Measurements from ENCODE around the gene CNTNAP2. TPM values are rescaled to one million over a fixed set of nuclear protein-coding genes. Genes with fewer than 3 reads are reported as not detected.
"Not testable (repeated sequence)": the region's sequence is repeated elsewhere in the genome, so short reads cannot be mapped to it uniquely, and the experiment has no call there.

The CNTNAP2 gene
- total and polyA plus RNA-seq, 4 donors, result 41.3 to 127 (median 67.8) TPM

DNA sequence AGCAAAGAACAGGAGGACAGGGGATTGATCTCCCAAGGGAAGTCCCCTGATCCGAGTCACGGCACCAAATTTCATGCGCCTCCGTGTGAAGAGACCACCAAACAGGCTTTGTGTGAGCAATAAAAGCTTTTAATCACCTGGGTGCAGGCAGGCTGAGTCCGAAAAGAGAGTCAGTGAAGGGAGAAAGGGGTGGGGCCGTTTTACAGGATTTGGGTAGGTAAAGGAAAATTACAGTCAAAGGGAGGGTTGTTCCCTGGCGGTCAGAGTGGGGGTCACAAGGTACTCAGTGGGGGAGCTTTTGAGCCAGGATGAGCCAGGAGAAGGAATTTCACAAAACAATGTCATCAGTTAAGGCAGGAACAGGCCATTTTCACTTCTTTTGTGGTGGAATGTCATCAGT is 132.1 kb downstream of the CNTNAP2 start:
- H3K27me3 ChIP-seq (ENCODE audit: control insufficient read depth, insufficient read depth, low read length), result not testable (repeated sequence)
- WGBS (ENCODE audit: insufficient coverage), result 27% methylated on average over 6 of the region's 7 CpGs

DNA sequence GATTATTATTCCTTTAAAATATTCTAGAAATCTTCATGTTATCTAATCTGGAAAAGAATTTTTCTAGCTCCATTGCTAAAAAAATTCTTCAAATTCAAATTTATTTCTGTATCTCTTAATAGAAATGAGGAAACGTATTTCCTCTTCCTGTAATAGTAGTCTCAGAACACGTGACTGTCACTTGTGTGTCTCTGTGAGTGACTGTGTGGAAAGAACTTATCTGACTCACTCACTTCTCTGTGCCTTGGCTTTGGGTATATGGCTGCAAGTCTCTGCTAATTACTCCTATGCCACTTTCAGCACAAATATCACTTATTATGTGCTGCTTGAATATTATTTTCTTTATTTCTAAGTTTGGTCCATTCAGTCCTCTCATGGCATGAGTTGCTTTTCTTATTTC is 132.7 kb downstream of the CNTNAP2 start:
- H3K27ac ChIP-seq (ENCODE audit: low read depth, low read length), result no peak overlapping the region
- no peaks in the 10 kb centered on the region for H3K36me3 ChIP-seq (ENCODE audit: control insufficient read depth, insufficient read depth, low read length)
- no peaks in the 10 kb centered on the region for H3K4me1 ChIP-seq (ENCODE audit: control insufficient read depth, insufficient read depth, low read length)
- WGBS (ENCODE audit: insufficient coverage), result no CpG with 5 or more reads among the region's 2 CpGs
- no peak overlapping the region for H3K4me3 ChIP-seq (ENCODE audit: low read depth, low read length)
- DNase-seq (ENCODE audit: low read depth in 4 of 6, low spot score in 6 of 6), result no peak
- no peaks in the 10 kb centered on the region for H3K27me3 ChIP-seq (ENCODE audit: control insufficient read depth, insufficient read depth, low read length)
- H3K9me3 ChIP-seq (ENCODE audit: control insufficient read depth, insufficient read depth, low read length), result no peaks in the 10 kb centered on the region

More for the DNA sequence above, 132.1 kb downstream of the CNTNAP2 start:
- not testable (repeated sequence) for H3K27ac ChIP-seq (ENCODE audit: low read depth, low read length); H3K4me1 ChIP-seq (ENCODE audit: control insufficient read depth, insufficient read depth, low read length); H3K36me3 ChIP-seq (ENCODE audit: control insufficient read depth, insufficient read depth, low read length); H3K9me3 ChIP-seq (ENCODE audit: control insufficient read depth, insufficient read depth, low read length); DNase-seq (ENCODE audit: low read depth in 4 of 6, low spot score in 6 of 6)
- H3K4me3 ChIP-seq (ENCODE audit: low read depth, low read length), result peak overlapping the region; percentile 18

DNA sequence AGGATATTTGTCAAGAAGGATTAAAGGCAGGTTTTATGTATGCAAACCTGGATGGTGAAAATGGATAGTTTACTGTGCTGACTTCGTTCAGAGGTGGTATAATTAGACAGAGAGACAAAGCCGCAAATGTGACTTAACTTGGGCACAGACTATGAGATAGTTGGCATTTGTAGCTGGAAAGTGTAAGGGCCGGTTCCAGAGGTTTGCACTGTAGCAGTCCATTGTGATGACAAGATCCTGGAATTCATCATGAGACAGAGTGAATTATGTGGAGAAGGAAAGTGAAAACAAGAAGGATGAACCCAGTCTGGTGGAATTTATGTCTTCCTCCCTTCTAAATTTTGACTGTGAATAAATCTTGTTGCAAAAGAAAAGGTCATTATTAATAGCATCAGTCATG is 139.0 kb downstream of the CNTNAP2 start:
- DNase-seq (ENCODE audit: low read depth in 4 of 6, low spot score in 6 of 6), result no peak
- Histone ChIP-seq H3K4me3 (ENCODE audit: low read depth, low read length) (no peak overlapping the region), H3K36me3 (ENCODE audit: control insufficient read depth, insufficient read depth, low read length) (no peaks in the 10 kb centered on the region), H3K27me3 (ENCODE audit: control insufficient read depth, insufficient read depth, low read length) (no peaks in the 10 kb centered on the region), H3K27ac (ENCODE audit: low read depth, low read length) (no peak overlapping the region), H3K4me1 (ENCODE audit: control insufficient read depth, insufficient read depth, low read length) (no peaks in the 10 kb centered on the region), H3K9me3 (ENCODE audit: control insufficient read depth, insufficient read depth, low read length) (no peaks in the 10 kb centered on the region)
- WGBS (ENCODE audit: insufficient coverage), result 76% methylated on average over 3 of the region's 3 CpGs

DNA sequence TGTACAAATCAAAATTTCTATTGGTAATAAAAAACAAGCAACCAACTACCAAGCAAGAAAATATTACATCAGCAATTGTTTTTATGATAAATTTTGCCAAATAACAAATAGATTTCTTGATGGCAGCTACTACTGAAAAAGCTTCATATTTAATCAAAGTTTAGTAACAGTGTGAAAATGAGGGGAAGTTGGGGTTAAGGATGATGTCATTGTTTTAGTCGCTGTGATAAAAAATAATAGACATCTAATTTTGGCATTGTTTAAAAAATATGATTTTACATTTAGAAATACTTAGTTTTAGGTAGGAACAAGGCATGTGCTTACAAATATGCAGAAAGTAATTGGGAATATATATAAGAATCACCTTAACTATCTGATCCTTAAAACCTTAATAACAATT is 145.9 kb downstream of the CNTNAP2 start:
- Histone ChIP-seq H3K4me1 (ENCODE audit: control insufficient read depth, insufficient read depth, low read length) (no peaks in the 10 kb centered on the region), H3K27ac (ENCODE audit: low read depth, low read length) (no peak overlapping the region), H3K9me3 (ENCODE audit: control insufficient read depth, insufficient read depth, low read length) (no peaks in the 10 kb centered on the region), H3K36me3 (ENCODE audit: control insufficient read depth, insufficient read depth, low read length) (no peaks in the 10 kb centered on the region), H3K4me3 (ENCODE audit: low read depth, low read length) (no peak overlapping the region), H3K27me3 (ENCODE audit: control insufficient read depth, insufficient read depth, low read length) (no peaks in the 10 kb centered on the region)
- no CpG with 5 or more reads among the region's 1 CpG for WGBS (ENCODE audit: insufficient coverage)
- DNase-seq (ENCODE audit: low read depth in 4 of 6, low spot score in 6 of 6), result no peak

DNA sequence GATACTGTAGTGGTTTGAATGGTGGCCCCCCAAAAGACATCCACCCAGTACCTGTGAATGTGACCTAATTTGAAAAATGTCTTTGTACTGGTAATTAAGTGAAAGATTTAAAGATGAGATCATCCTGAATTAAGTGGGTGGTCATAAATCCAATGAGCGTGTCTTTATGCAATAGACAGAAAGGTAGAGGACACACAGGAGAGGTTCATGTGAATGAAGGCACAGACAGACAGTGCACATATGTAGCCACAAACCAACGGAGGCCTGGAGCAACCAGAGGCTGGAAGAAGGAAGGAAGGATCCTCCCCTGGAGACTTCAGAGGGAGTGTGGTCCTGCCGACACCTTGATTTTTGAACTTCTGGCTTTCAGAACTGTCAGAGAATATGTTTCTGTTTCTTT is 160.3 kb downstream of the CNTNAP2 start:
- Histone ChIP-seq H3K27me3 (ENCODE audit: control insufficient read depth, insufficient read depth, low read length) (no peaks in the 10 kb centered on the region), H3K9me3 (ENCODE audit: control insufficient read depth, insufficient read depth, low read length) (no peaks in the 10 kb centered on the region), H3K4me1 (ENCODE audit: control insufficient read depth, insufficient read depth, low read length) (no peaks in the 10 kb centered on the region), H3K4me3 (ENCODE audit: low read depth, low read length) (no peak overlapping the region), H3K27ac (ENCODE audit: low read depth, low read length) (no peak overlapping the region), H3K36me3 (ENCODE audit: control insufficient read depth, insufficient read depth, low read length) (no peaks in the 10 kb centered on the region)
- 79% methylated on average over 3 of the region's 3 CpGs for WGBS (ENCODE audit: insufficient coverage)
- no peak for DNase-seq (ENCODE audit: low read depth in 4 of 6, low spot score in 6 of 6)

DNA sequence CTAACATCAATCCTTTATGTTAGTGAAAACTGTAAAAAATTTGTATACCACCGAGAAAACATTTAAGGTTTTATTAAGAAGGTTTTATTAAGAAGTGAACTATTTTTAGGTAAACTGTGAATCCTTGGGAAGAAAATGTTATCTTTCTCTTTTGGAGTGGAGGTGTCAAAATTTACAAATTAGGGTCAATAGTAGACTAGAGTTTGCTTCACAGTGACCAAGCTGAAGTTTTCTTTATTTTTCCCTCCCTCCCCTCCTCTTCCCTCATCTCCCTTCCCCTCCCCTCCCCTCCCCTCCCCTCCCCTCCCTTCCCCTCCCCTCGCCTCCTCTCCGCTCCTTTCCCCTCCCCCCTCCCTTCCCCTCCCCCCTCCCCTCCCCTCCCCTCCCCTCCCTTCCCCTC is 168.8 kb downstream of the CNTNAP2 start:
- H3K4me3 ChIP-seq (ENCODE audit: low read depth, low read length), result no peak overlapping the region
- H3K9me3 ChIP-seq (ENCODE audit: control insufficient read depth, insufficient read depth, low read length), result no peaks in the 10 kb centered on the region
- no peaks in the 10 kb centered on the region for H3K27me3 ChIP-seq (ENCODE audit: control insufficient read depth, insufficient read depth, low read length)
- H3K4me1 ChIP-seq (ENCODE audit: control insufficient read depth, insufficient read depth, low read length), result no peaks in the 10 kb centered on the region
- H3K36me3 ChIP-seq (ENCODE audit: control insufficient read depth, insufficient read depth, low read length), result no peaks in the 10 kb centered on the region
- no peak for DNase-seq (ENCODE audit: low read depth in 4 of 6, low spot score in 6 of 6)
- no peak overlapping the region for H3K27ac ChIP-seq (ENCODE audit: low read depth, low read length)
- no CpG with 5 or more reads among the region's 3 CpGs for WGBS (ENCODE audit: insufficient coverage)

DNA sequence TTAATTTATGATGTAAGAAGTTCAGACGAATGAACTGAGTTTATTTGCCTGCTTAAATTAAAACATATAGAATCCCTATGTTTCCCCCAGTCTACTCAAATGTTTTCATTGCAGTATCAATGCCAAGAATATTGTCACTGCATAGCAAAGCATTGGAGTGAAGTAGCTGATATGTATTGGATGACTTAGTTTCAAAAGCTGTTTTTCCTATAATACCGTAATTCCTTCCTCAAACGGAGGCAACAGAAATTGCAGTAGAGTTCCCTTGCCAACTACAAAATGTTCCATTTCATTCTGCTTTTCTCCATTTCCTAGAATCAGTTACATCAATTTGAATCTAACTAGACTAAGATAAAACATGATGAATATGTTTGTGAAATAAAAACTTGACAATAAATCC is 174.1 kb downstream of the CNTNAP2 start:
- DNase-seq (ENCODE audit: low read depth in 4 of 6, low spot score in 6 of 6), result peak in 1 of 6 donors; percentile 33
- no peaks in the 10 kb centered on the region for H3K27me3 ChIP-seq (ENCODE audit: control insufficient read depth, insufficient read depth, low read length)

DNA sequence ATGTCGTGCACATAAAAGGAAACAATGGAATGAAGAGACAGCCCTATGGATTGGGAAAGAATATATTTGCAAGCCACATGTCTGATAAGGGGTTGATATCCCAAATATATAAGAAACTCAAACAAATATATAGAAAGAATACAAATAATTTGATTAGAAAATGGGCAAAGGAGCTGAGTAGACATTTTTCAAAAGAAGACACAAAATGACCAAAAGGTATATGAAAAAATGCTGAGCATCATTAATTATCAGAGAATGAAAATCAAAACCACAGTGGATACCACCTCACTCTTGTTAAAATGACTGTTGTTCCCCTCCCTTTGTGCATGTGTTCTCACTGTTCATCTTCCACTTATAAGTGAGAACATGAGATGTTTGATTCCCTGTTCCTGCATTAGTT is 175.3 kb downstream of the CNTNAP2 start:
- Histone ChIP-seq H3K36me3 (ENCODE audit: control insufficient read depth, insufficient read depth, low read length) (no peaks in the 10 kb centered on the region), H3K27ac (ENCODE audit: low read depth, low read length) (no peak overlapping the region), H3K4me3 (ENCODE audit: low read depth, low read length) (no peak overlapping the region), H3K9me3 (ENCODE audit: control insufficient read depth, insufficient read depth, low read length) (no peaks in the 10 kb centered on the region), H3K4me1 (ENCODE audit: control insufficient read depth, insufficient read depth, low read length) (no peaks in the 10 kb centered on the region), H3K27me3 (ENCODE audit: control insufficient read depth, insufficient read depth, low read length) (no peaks in the 10 kb centered on the region)
- DNase-seq (ENCODE audit: low read depth in 4 of 6, low spot score in 6 of 6), result no peak
- WGBS (ENCODE audit: insufficient coverage), result no CpG with 5 or more reads among the region's 1 CpG

More for the DNA sequence above, 174.1 kb downstream of the CNTNAP2 start:
- Histone ChIP-seq H3K4me3 (ENCODE audit: low read depth, low read length) (no peak overlapping the region), H3K9me3 (ENCODE audit: control insufficient read depth, insufficient read depth, low read length) (no peaks in the 10 kb centered on the region), H3K4me1 (ENCODE audit: control insufficient read depth, insufficient read depth, low read length) (no peaks in the 10 kb centered on the region), H3K36me3 (ENCODE audit: control insufficient read depth, insufficient read depth, low read length) (no peaks in the 10 kb centered on the region), H3K27ac (ENCODE audit: low read depth, low read length) (no peak overlapping the region)
- no CpG with 5 or more reads among the region's 3 CpGs for WGBS (ENCODE audit: insufficient coverage)

DNA sequence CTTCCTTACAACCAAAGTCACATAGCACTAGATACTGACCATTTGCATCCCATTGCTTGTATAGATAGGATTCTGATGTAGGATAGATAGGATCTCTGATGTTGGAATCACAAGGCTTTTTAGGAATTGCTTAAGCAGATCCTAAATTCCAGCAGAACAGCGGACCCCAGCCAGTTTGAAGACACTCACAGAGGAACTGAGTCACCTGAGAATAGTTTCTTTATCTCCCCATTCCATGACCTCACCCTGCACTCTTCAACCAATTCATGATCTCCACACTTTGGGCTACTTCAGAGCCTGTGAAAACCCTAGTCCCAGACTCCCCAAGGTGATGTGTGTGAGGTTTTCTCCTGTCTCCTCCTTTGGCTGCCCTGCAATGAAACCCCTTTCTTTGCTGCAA is 179.4 kb downstream of the CNTNAP2 start:
- H3K4me1 ChIP-seq (ENCODE audit: control insufficient read depth, insufficient read depth, low read length), result no peaks in the 10 kb centered on the region
- 100% methylated on average over 1 of the region's 1 CpG for WGBS (ENCODE audit: insufficient coverage)

DNA sequence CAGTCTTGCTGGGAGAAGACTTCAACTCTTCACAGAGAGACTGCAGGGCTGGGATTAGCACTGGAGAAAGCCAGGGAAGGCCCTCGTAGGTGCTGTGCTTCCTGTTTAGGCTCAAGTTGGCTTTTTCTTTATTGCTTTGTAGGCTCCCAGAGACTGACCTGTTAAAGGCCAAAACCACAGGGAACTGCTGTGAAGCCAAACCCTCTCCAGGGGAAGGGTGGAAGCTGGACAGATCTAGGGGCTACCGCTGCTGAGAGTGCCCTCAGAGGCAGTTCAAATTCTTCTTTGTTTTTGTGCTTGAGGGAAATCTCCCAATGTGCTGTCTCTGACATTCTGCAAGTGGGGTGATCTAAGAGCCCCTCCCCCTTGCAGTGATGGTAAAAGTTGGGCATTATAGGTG is 198.4 kb downstream of the CNTNAP2 start:
- DNase-seq (ENCODE audit: low read depth in 4 of 6, low spot score in 6 of 6), result no peak
- no peak overlapping the region for H3K27ac ChIP-seq (ENCODE audit: low read depth, low read length)
- 76% methylated on average over 2 of the region's 2 CpGs for WGBS (ENCODE audit: insufficient coverage)
- no peaks in the 10 kb centered on the region for H3K36me3 ChIP-seq (ENCODE audit: control insufficient read depth, insufficient read depth, low read length)
- no peak overlapping the region for H3K4me3 ChIP-seq (ENCODE audit: low read depth, low read length)
- no peaks in the 10 kb centered on the region for H3K4me1 ChIP-seq (ENCODE audit: control insufficient read depth, insufficient read depth, low read length)
- no peaks in the 10 kb centered on the region for H3K27me3 ChIP-seq (ENCODE audit: control insufficient read depth, insufficient read depth, low read length)
- no peaks in the 10 kb centered on the region for H3K9me3 ChIP-seq (ENCODE audit: control insufficient read depth, insufficient read depth, low read length)

More for the DNA sequence above, 179.4 kb downstream of the CNTNAP2 start:
- no peaks in the 10 kb centered on the region for H3K27me3 ChIP-seq (ENCODE audit: control insufficient read depth, insufficient read depth, low read length)
- DNase-seq (ENCODE audit: low read depth in 4 of 6, low spot score in 6 of 6), result no peak
- no peaks in the 10 kb centered on the region for H3K9me3 ChIP-seq (ENCODE audit: control insufficient read depth, insufficient read depth, low read length)
- no peaks in the 10 kb centered on the region for H3K36me3 ChIP-seq (ENCODE audit: control insufficient read depth, insufficient read depth, low read length)
- no peak overlapping the region for H3K27ac ChIP-seq (ENCODE audit: low read depth, low read length)
- H3K4me3 ChIP-seq (ENCODE audit: low read depth, low read length), result no peak overlapping the region
